Neural progenitor cell (in vitro differentiated cells): ENCODE measurements around the gene CNTN3.

Experiments used
- EZH2 ChIP-seq: fragments of 200-600 bp; sonication (generic); IDR thresholded peaks from 2 replicates; pipeline ENCODE4 v1.6.1; 2017; ENCODE audit warnings: antibody characterized with exemption, mild to moderate bottlenecking, moderate library complexity
- EZH2phosphoT487 ChIP-seq: fragments of 200-600 bp; sonication (generic); IDR thresholded peaks from 2 replicates; pipeline ENCODE4 v1.6.1; 2017; ENCODE audit warnings: antibody characterized with exemption

- TF ChIP-seq EZH2phosphoT487, result no peak
- TF ChIP-seq EZH2, result no peak
Observed at GRCh38 chr3:74584782-74585181, 29.7 kb downstream of the CNTN3 start.
